SJCRH30 (cell line): ENCODE measurements around the gene PRDM15. TPM values are rescaled to one million over a fixed set of nuclear protein-coding genes. Genes with fewer than 3 reads are reported as not detected.

ENCODE experiments used
- DNase-seq, 2 experiments: peaks; one replicate each; pipeline ENCODE4 v3.0.0-alpha.2; 2015 to 2020
- H3K27ac ChIP-seq: fragments of 250-450 bp; sonication (Bioruptor Pico); 2 replicates; pipeline ENCODE4 v1.5.1; 2020; ENCODE audit warnings: mild to moderate bottlenecking, moderate library complexity
- H3K27me3 ChIP-seq: fragments of 250-450 bp; sonication (Bioruptor Pico); 2 replicates; pipeline ENCODE4 v1.5.1; 2020; ENCODE audit warnings: mild to moderate bottlenecking, moderate library complexity
- H3K36me3 ChIP-seq: fragments of 250-450 bp; sonication (Bioruptor Pico); 2 replicates; pipeline ENCODE4 v1.5.1; 2020; ENCODE audit warnings: mild to moderate bottlenecking, moderate library complexity
- H3K4me1 ChIP-seq: fragments of 250-450 bp; sonication (Bioruptor Pico); 2 replicates; pipeline ENCODE4 v1.5.1; 2020; ENCODE audit warnings: mild to moderate bottlenecking, moderate library complexity
- H3K4me3 ChIP-seq: fragments of 250-450 bp; sonication (Bioruptor Pico); 2 replicates; pipeline ENCODE4 v1.5.1; 2020; ENCODE audit warnings: mild to moderate bottlenecking, moderate library complexity
- H3K9me3 ChIP-seq: fragments of 250-450 bp; sonication (Bioruptor Pico); replicated peaks from 2 replicates; pipeline ENCODE4 v1.5.1; 2020; ENCODE audit warnings: mild to moderate bottlenecking, moderate library complexity
- total RNA-seq: library from RNA; depleted of rRNA; stranded (reverse); fragments of >200 nt; shearing (Covaris generic); gene quantifications from 2 replicates; pipeline ENCODE4 v1.2.3, GENCODE V29; 2014

Gene PRDM15
- total RNA-seq, 1 experiment from 2014 or later, result 6.1 TPM

GRCh38 chr21:41883582-41883981, 4.4 kb upstream of the PRDM15 start:
- H3K9me3 ChIP-seq, result no peaks in the 10 kb centered on the region
- no peaks in the 10 kb centered on the region for H3K27me3 ChIP-seq
- DNase-seq, result no peak
- no peak overlapping the region for H3K27ac ChIP-seq
- no peak overlapping the region for H3K4me3 ChIP-seq
- H3K36me3 ChIP-seq, result no peaks in the 10 kb centered on the region
- H3K4me1 ChIP-seq, result no peaks in the 10 kb centered on the region; the same call in 1 of the 2 replicates

- Histone ChIP-seq H3K9me3 (no peaks in the 10 kb centered on the region), H3K27ac (no peak overlapping the region), H3K27me3 (peaks cover 3% of the 10 kb centered on the region; the same call in 1 of the 2 replicates), H3K4me3 (no peak overlapping the region), H3K36me3 (no peaks in the 10 kb centered on the region), H3K4me1 (peaks cover 8% of the 10 kb centered on the region)
- DNase-seq, result no peak
Measured at GRCh38 chr21:41881051-41881450, 1.9 kb upstream of the PRDM15 start.

GRCh38 chr21:41880153-41880552, 1.0 kb upstream of the PRDM15 start:
- no peaks in the 10 kb centered on the region for H3K9me3 ChIP-seq
- peak overlapping the region; percentile 87 for H3K4me3 ChIP-seq
- H3K27me3 ChIP-seq, result peaks cover 3% of the 10 kb centered on the region; the same call in 1 of the 2 replicates
- no peak overlapping the region; the same call in 1 of the 2 replicates for H3K27ac ChIP-seq
- DNase-seq, result no peak
- H3K4me1 ChIP-seq, result peaks cover 8% of the 10 kb centered on the region
- H3K36me3 ChIP-seq, result no peaks in the 10 kb centered on the region

- Histone ChIP-seq H3K4me3 (peak overlapping the region; percentile 87), H3K9me3 (no peaks in the 10 kb centered on the region), H3K36me3 (no peaks in the 10 kb centered on the region), H3K27me3 (peaks cover 3% of the 10 kb centered on the region; the same call in 1 of the 2 replicates), H3K27ac (no peak overlapping the region), H3K4me1 (peaks cover 8% of the 10 kb centered on the region)
- peak; percentile 80 to 81 for DNase-seq
Measured at GRCh38 chr21:41878831-41879189, 334 bp downstream of the PRDM15 start.

- Histone ChIP-seq H3K27ac (peak overlapping the region; percentile 35; the same call in 1 of the 2 replicates), H3K4me1 (peaks cover 8% of the 10 kb centered on the region)
Measured at GRCh38 chr21:41877901-41878830, 978 bp downstream of the PRDM15 start.

GRCh38 chr21:41876928-41877652, 2.1 kb downstream of the PRDM15 start:
- no peak overlapping the region for H3K4me3 ChIP-seq
- no peak overlapping the region for H3K27ac ChIP-seq

More at GRCh38 chr21:41877901-41878830, 978 bp downstream of the PRDM15 start:
- H3K4me3 ChIP-seq, result peak overlapping the region; percentile 87
- peak in 1 of 2 experiments; percentile 29 for DNase-seq
- no peaks in the 10 kb centered on the region for H3K9me3 ChIP-seq
- H3K27me3 ChIP-seq, result peaks cover 3% of the 10 kb centered on the region; the same call in 1 of the 2 replicates
- no peaks in the 10 kb centered on the region for H3K36me3 ChIP-seq

GRCh38 chr21:41876396-41876795, 2.7 kb downstream of the PRDM15 start:
- no peak for DNase-seq
- Histone ChIP-seq H3K4me3 (no peak overlapping the region), H3K27me3 (peaks cover 3% of the 10 kb centered on the region; the same call in 1 of the 2 replicates), H3K9me3 (no peaks in the 10 kb centered on the region), H3K27ac (no peak overlapping the region), H3K4me1 (peaks cover 8% of the 10 kb centered on the region), H3K36me3 (no peaks in the 10 kb centered on the region)

More at GRCh38 chr21:41876928-41877652, 2.1 kb downstream of the PRDM15 start:
- H3K36me3 ChIP-seq, result no peaks in the 10 kb centered on the region
- DNase-seq, result no peak
- H3K9me3 ChIP-seq, result no peaks in the 10 kb centered on the region
- peaks cover 8% of the 10 kb centered on the region for H3K4me1 ChIP-seq
- peaks cover 3% of the 10 kb centered on the region; the same call in 1 of the 2 replicates for H3K27me3 ChIP-seq

GRCh38 chr21:41875086-41875485, 4.1 kb downstream of the PRDM15 start:
- Histone ChIP-seq H3K36me3 (no peaks in the 10 kb centered on the region), H3K9me3 (no peaks in the 10 kb centered on the region), H3K4me1 (peaks cover 8% of the 10 kb centered on the region), H3K4me3 (no peak overlapping the region), H3K27ac (no peak overlapping the region), H3K27me3 (peaks cover 3% of the 10 kb centered on the region; the same call in 1 of the 2 replicates)
- no peak for DNase-seq

- Histone ChIP-seq H3K27ac (no peak overlapping the region), H3K27me3 (peaks cover 3% of the 10 kb centered on the region; the same call in 1 of the 2 replicates), H3K4me1 (peaks cover 8% of the 10 kb centered on the region), H3K4me3 (no peak overlapping the region), H3K9me3 (no peaks in the 10 kb centered on the region), H3K36me3 (no peaks in the 10 kb centered on the region)
- DNase-seq, result no peak
Measured at GRCh38 chr21:41874611-41875010, 4.5 kb downstream of the PRDM15 start.

- no peak for DNase-seq
- peaks cover 8% of the 10 kb centered on the region for H3K4me1 ChIP-seq
- peaks cover 3% of the 10 kb centered on the region; the same call in 1 of the 2 replicates for H3K27me3 ChIP-seq
- no peaks in the 10 kb centered on the region for H3K36me3 ChIP-seq
- no peak overlapping the region for H3K27ac ChIP-seq
- H3K4me3 ChIP-seq, result no peak overlapping the region
- H3K9me3 ChIP-seq, result no peaks in the 10 kb centered on the region
Measured at GRCh38 chr21:41873426-41873825, 5.7 kb downstream of the PRDM15 start.

GRCh38 chr21:41873005-41873404, 6.1 kb downstream of the PRDM15 start:
- Histone ChIP-seq H3K4me1 (peaks cover 5% of the 10 kb centered on the region), H3K4me3 (no peak overlapping the region), H3K36me3 (no peaks in the 10 kb centered on the region), H3K27me3 (peaks cover 3% of the 10 kb centered on the region; the same call in 1 of the 2 replicates), H3K27ac (no peak overlapping the region), H3K9me3 (no peaks in the 10 kb centered on the region)
- DNase-seq, result no peak

GRCh38 chr21:41871293-41872030, 7.7 kb downstream of the PRDM15 start:
- Histone ChIP-seq H3K36me3 (no peaks in the 10 kb centered on the region), H3K27ac (no peak overlapping the region), H3K4me3 (no peak overlapping the region), H3K9me3 (no peaks in the 10 kb centered on the region), H3K4me1 (no peaks in the 10 kb centered on the region), H3K27me3 (no peaks in the 10 kb centered on the region)
- DNase-seq, result no peak

GRCh38 chr21:41869771-41870170, 9.4 kb downstream of the PRDM15 start:
- no peak overlapping the region for H3K27ac ChIP-seq
- no peaks in the 10 kb centered on the region for H3K9me3 ChIP-seq
- no peak for DNase-seq
- no peaks in the 10 kb centered on the region for H3K27me3 ChIP-seq
- H3K4me1 ChIP-seq, result no peaks in the 10 kb centered on the region
- H3K4me3 ChIP-seq, result no peak overlapping the region
- no peaks in the 10 kb centered on the region for H3K36me3 ChIP-seq

GRCh38 chr21:41868062-41868710, 11.0 kb downstream of the PRDM15 start:
- DNase-seq, result no peak
- no peaks in the 10 kb centered on the region for H3K4me1 ChIP-seq
- no peaks in the 10 kb centered on the region for H3K36me3 ChIP-seq
- H3K27ac ChIP-seq, result no peak overlapping the region
- no peak overlapping the region for H3K4me3 ChIP-seq
- no peaks in the 10 kb centered on the region for H3K9me3 ChIP-seq
- H3K27me3 ChIP-seq, result no peaks in the 10 kb centered on the region
